ENCODE measurements around the gene SLC6A13. TPM values are rescaled to one million over a fixed set of nuclear protein-coding genes. Genes with fewer than 3 reads are reported as not detected.

SLC6A13 gene
- total RNA-seq, 1 experiment from 2014 or later: not detected

GRCh38 chr12:214003-214741 is 48.5 kb downstream of the SLC6A13 start, which contains the start of gene SLC6A12:
TSS of gene SLC6A12 (minus strand) at chr12:214157. CDS start at chr12:209986, 4,171 bp downstream.
- H2AFZ ChIP-seq (ENCODE audit: low read length): no peak within 1 kb of the TSS

GRCh38 chr12:213527-213932 is 49.1 kb downstream of the SLC6A13 start:
- no peak for DNase-seq
- H4K20me1 ChIP-seq (ENCODE audit: insufficient read depth, low read depth, low read length): no peaks in the 10 kb centered on the region
- no peak overlapping the region for H3K27ac ChIP-seq (ENCODE audit: low read length)
- H3K9me3 ChIP-seq (ENCODE audit: low read length): no peaks in the 10 kb centered on the region
- H3K79me2 ChIP-seq (ENCODE audit: low read length): no peaks in the 10 kb centered on the region
- H3K9me2 ChIP-seq (replicated peaks; ENCODE audit: insufficient read depth, low read length): no peaks in the 10 kb centered on the region
- peaks cover 11% of the 10 kb centered on the region for H3K4me1 ChIP-seq (ENCODE audit: low read length)
- no peak overlapping the region for H3K4me2 ChIP-seq (ENCODE audit: low read depth, low read length, poor library complexity, severe bottlenecking)
- H2AFZ ChIP-seq (ENCODE audit: low read length): no peak overlapping the region
- H3K27me3 ChIP-seq (ENCODE audit: low read length): no peaks in the 10 kb centered on the region
- H3K9ac ChIP-seq (ENCODE audit: low read length): no peak overlapping the region
- no peaks in the 10 kb centered on the region for H3K36me3 ChIP-seq (ENCODE audit: insufficient read depth, low read length)
- no peak overlapping the region for H3K4me3 ChIP-seq (ENCODE audit: low read length)

More at GRCh38 chr12:214003-214741, 48.5 kb downstream of the SLC6A13 start, which contains the start of gene SLC6A12:
- no peaks in the 10 kb centered on the region for H3K9me3 ChIP-seq (ENCODE audit: low read length)
- H3K27me3 ChIP-seq (ENCODE audit: low read length): no peaks in the 10 kb centered on the region
- H3K36me3 ChIP-seq (ENCODE audit: insufficient read depth, low read length): no peaks in the 10 kb centered on the region
- H4K20me1 ChIP-seq (ENCODE audit: insufficient read depth, low read depth, low read length): no peaks in the 10 kb centered on the region
- no peak within 1 kb of the TSS for H3K4me3 ChIP-seq (ENCODE audit: low read length)
- H3K79me2 ChIP-seq (ENCODE audit: low read length): no peaks in the 10 kb centered on the region
- H3K9me2 ChIP-seq (replicated peaks; ENCODE audit: insufficient read depth, low read length): no peaks in the 10 kb centered on the region
- peaks cover 11% of the 10 kb centered on the region for H3K4me1 ChIP-seq (ENCODE audit: low read length)
- no peak for DNase-seq
- H3K4me2 ChIP-seq (ENCODE audit: low read depth, low read length, poor library complexity, severe bottlenecking): no peak within 1 kb of the TSS
- H3K9ac ChIP-seq (ENCODE audit: low read length): no peak within 1 kb of the TSS
- H3K27ac ChIP-seq (ENCODE audit: low read length): no peak within 1 kb of the TSS

GRCh38 chr12:212715-213526 is 49.7 kb downstream of the SLC6A13 start:
- Histone ChIP-seq H3K4me3 (ENCODE audit: low read length) (no peak overlapping the region), H3K27ac (ENCODE audit: low read length) (no peak overlapping the region), H3K27me3 (ENCODE audit: low read length) (no peaks in the 10 kb centered on the region), H4K20me1 (ENCODE audit: insufficient read depth, low read depth, low read length) (no peaks in the 10 kb centered on the region), H3K36me3 (ENCODE audit: insufficient read depth, low read length) (no peaks in the 10 kb centered on the region), H3K79me2 (ENCODE audit: low read length) (no peaks in the 10 kb centered on the region), H3K9me3 (ENCODE audit: low read length) (no peaks in the 10 kb centered on the region), H3K9me2 (replicated peaks; ENCODE audit: insufficient read depth, low read length) (no peaks in the 10 kb centered on the region), H3K9ac (ENCODE audit: low read length) (no peak overlapping the region), H3K4me2 (ENCODE audit: low read depth, low read length, poor library complexity, severe bottlenecking) (no peak overlapping the region), H2AFZ (ENCODE audit: low read length) (no peak overlapping the region), H3K4me1 (ENCODE audit: low read length) (peaks cover 11% of the 10 kb centered on the region)
- DNase-seq: no peak

GRCh38 chr12:212415-212714 is 50.3 kb downstream of the SLC6A13 start:
- Histone ChIP-seq H3K9me2 (replicated peaks; ENCODE audit: insufficient read depth, low read length) (no peaks in the 10 kb centered on the region), H3K4me2 (ENCODE audit: low read depth, low read length, poor library complexity, severe bottlenecking) (no peak overlapping the region), H4K20me1 (ENCODE audit: insufficient read depth, low read depth, low read length) (no peaks in the 10 kb centered on the region), H2AFZ (ENCODE audit: low read length) (no peak overlapping the region), H3K27me3 (ENCODE audit: low read length) (no peaks in the 10 kb centered on the region), H3K9me3 (ENCODE audit: low read length) (no peaks in the 10 kb centered on the region), H3K4me3 (ENCODE audit: low read length) (no peak overlapping the region), H3K9ac (ENCODE audit: low read length) (no peak overlapping the region), H3K79me2 (ENCODE audit: low read length) (no peaks in the 10 kb centered on the region), H3K36me3 (ENCODE audit: insufficient read depth, low read length) (no peaks in the 10 kb centered on the region), H3K4me1 (ENCODE audit: low read length) (peaks cover 11% of the 10 kb centered on the region), H3K27ac (ENCODE audit: low read length) (no peak overlapping the region)
- no peak for DNase-seq

- Histone ChIP-seq H3K9me3 (ENCODE audit: low read length) (no peaks in the 10 kb centered on the region), H3K36me3 (ENCODE audit: insufficient read depth, low read length) (no peaks in the 10 kb centered on the region), H3K4me1 (ENCODE audit: low read length) (peaks cover 11% of the 10 kb centered on the region), H3K79me2 (ENCODE audit: low read length) (no peaks in the 10 kb centered on the region), H3K9me2 (replicated peaks; ENCODE audit: insufficient read depth, low read length) (no peaks in the 10 kb centered on the region), H3K4me2 (ENCODE audit: low read depth, low read length, poor library complexity, severe bottlenecking) (no peak overlapping the region), H3K27me3 (ENCODE audit: low read length) (no peaks in the 10 kb centered on the region), H3K27ac (ENCODE audit: low read length) (no peak overlapping the region), H3K9ac (ENCODE audit: low read length) (no peak overlapping the region), H3K4me3 (ENCODE audit: low read length) (no peak overlapping the region), H4K20me1 (ENCODE audit: insufficient read depth, low read depth, low read length) (no peaks in the 10 kb centered on the region), H2AFZ (ENCODE audit: low read length) (no peak overlapping the region)
- no peak for DNase-seq
Observed at GRCh38 chr12:211639-212414, 50.8 kb downstream of the SLC6A13 start.

- H4K20me1 ChIP-seq (ENCODE audit: insufficient read depth, low read depth, low read length): no peaks in the 10 kb centered on the region
- H3K4me3 ChIP-seq (ENCODE audit: low read length): no peak overlapping the region
- H3K9ac ChIP-seq (ENCODE audit: low read length): no peak overlapping the region
- H3K36me3 ChIP-seq (ENCODE audit: insufficient read depth, low read length): no peaks in the 10 kb centered on the region
- DNase-seq: no peak
- no peak overlapping the region for H3K27ac ChIP-seq (ENCODE audit: low read length)
- no peaks in the 10 kb centered on the region for H3K9me3 ChIP-seq (ENCODE audit: low read length)
- H3K27me3 ChIP-seq (ENCODE audit: low read length): no peaks in the 10 kb centered on the region
- no peaks in the 10 kb centered on the region for H3K79me2 ChIP-seq (ENCODE audit: low read length)
- H3K4me2 ChIP-seq (ENCODE audit: low read depth, low read length, poor library complexity, severe bottlenecking): no peak overlapping the region
- H3K9me2 ChIP-seq (replicated peaks; ENCODE audit: insufficient read depth, low read length): no peaks in the 10 kb centered on the region
- peaks cover 11% of the 10 kb centered on the region for H3K4me1 ChIP-seq (ENCODE audit: low read length)
- H2AFZ ChIP-seq (ENCODE audit: low read length): no peak overlapping the region
Observed at GRCh38 chr12:211142-211465, 51.5 kb downstream of the SLC6A13 start.

- no peaks in the 10 kb centered on the region for H4K20me1 ChIP-seq (ENCODE audit: insufficient read depth, low read depth, low read length)
- H3K9me2 ChIP-seq (replicated peaks; ENCODE audit: insufficient read depth, low read length): no peaks in the 10 kb centered on the region
- no peak overlapping the region for H3K9ac ChIP-seq (ENCODE audit: low read length)
- H3K4me3 ChIP-seq (ENCODE audit: low read length): no peak overlapping the region
- no peaks in the 10 kb centered on the region for H3K27me3 ChIP-seq (ENCODE audit: low read length)
- peaks cover 11% of the 10 kb centered on the region for H3K4me1 ChIP-seq (ENCODE audit: low read length)
- no peak for DNase-seq
- no peak overlapping the region for H3K4me2 ChIP-seq (ENCODE audit: low read depth, low read length, poor library complexity, severe bottlenecking)
- no peaks in the 10 kb centered on the region for H3K36me3 ChIP-seq (ENCODE audit: insufficient read depth, low read length)
- H3K9me3 ChIP-seq (ENCODE audit: low read length): no peaks in the 10 kb centered on the region
- no peak overlapping the region for H2AFZ ChIP-seq (ENCODE audit: low read length)
- H3K79me2 ChIP-seq (ENCODE audit: low read length): no peaks in the 10 kb centered on the region
- no peak overlapping the region for H3K27ac ChIP-seq (ENCODE audit: low read length)
Observed at GRCh38 chr12:210277-211141, 52.1 kb downstream of the SLC6A13 start.

All from Karpas-422 (cell line).